GM21360 (cell line): Measurements from ENCODE around the gene CBR1.
A peak's percentile ranks its signal among the peaks of the same experiment; 100 is the strongest.

Experiments used
- ATAC-seq: cut with Tn5 transposase; IDR thresholded peaks from one replicate; pipeline ENCODE4 v1.9.1; 2021; ENCODE audit warnings: mild to moderate bottlenecking, moderate library complexity; ENCODE audit not compliant: unreplicated experiment

The CBR1 gene

DNA sequence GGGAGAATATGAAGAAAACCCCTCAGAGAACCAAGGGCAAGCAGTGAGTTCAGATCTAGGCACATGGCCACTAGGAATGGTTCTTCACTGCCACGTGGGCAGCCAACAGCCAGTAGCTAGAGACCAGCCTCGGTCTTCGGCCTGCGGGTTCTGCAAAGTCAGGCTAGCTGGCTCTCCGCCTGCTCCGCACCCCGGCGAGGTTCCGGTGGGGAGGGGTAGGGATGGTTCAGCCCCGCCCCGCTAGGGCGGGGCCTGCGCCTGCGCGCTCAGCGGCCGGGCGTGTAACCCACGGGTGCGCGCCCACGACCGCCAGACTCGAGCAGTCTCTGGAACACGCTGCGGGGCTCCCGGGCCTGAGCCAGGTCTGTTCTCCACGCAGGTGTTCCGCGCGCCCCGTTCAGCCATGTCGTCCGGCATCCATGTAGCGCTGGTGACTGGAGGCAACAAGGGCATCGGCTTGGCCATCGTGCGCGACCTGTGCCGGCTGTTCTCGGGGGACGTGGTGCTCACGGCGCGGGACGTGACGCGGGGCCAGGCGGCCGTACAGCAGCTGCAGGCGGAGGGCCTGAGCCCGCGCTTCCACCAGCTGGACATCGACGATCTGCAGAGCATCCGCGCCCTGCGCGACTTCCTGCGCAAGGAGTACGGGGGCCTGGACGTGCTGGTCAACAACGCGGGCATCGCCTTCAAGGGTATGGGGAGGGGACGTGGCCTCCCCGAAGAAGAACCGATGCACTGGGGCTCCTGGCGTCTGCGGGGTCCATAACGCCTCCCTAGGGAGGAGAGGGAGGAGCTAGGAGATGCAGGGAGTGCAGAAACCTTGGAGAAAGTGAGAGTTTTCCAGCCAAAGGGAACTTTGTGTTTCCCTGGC, at the start of gene CBR1:
CBR1 (plus strand) TSS at position 312 of the 871 bp plus-strand sequence; CDS start at position 404, 92 bp downstream.
- ATAC-seq, result peak; percentile 94

DNA sequence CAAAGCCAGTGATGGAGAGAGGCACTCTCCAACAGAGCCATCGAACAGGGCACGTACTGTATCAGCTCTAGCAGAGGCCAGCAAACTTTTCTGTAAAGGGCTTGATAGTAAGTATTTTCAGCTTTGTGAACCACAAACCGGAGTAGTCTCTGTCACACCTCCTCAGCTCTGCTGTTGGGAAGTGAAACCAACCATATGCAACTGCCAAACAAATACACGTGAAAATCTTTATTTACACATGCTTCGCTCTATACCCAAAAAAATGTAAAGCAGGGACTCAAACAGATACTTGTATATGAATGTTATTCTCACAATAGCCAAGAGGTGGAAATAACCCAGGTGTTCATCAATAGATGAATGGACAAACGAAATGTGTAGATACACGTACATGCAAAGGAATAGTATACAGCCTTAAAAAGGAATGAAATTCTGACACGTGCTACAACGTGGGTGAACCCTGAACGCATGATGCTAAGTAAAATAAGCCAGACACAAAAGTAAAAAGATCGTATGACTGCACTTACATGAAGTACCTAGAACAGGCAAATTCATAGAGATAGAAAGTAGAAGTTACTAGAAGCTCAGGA, 48.5 kb upstream of the CBR1 start:
- peak; percentile 89 for ATAC-seq

DNA sequence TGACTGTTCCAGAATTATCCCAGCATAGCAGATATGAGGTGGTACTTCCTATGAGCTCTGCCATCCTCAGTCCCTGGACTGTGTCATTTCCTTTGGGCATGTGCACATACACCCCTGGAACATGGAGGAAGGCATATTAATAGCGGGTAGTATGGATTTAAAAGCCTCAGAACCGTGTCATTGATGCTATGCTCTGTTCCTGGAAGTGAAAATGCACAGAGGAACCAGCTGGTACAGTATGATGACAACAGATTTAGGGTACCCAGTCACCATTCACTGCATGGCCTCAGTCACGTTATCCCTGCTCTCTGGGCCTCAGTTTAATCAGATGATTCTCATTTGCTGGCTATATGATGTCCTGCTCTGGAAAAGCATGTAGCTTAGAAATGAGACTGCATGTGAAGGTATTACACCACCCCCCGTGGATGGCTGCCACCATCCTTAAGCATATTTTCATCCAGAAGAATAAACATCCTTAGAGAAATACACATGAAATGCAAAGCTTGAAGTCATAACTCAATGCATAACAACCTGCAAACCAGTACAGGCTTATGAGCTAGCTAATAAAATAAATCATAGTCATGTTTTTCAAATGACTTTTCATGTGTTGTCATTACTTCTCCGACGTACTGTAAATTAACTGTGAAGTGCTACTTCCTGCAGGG, 47.3 kb upstream of the CBR1 start:
- ATAC-seq, result no peak

DNA sequence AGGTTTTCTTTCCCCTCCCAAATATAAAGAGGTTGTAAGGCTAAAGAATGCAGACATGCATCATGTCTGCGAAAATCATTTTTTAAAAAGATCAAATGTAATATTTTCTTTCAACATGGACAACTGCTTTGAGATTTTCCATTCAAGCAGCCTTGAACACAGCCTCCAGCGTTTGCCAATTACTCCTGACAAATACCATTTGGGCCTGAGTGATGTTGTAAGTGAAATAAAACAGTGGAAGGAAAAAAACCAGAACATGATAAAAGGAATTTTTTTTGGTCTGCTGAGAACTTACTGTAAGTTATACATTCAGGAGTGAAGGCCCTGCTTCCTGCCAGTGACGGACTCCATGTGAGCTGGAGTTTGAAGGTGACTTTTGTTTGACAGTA, 46.7 kb upstream of the CBR1 start:
- no peak for ATAC-seq

DNA sequence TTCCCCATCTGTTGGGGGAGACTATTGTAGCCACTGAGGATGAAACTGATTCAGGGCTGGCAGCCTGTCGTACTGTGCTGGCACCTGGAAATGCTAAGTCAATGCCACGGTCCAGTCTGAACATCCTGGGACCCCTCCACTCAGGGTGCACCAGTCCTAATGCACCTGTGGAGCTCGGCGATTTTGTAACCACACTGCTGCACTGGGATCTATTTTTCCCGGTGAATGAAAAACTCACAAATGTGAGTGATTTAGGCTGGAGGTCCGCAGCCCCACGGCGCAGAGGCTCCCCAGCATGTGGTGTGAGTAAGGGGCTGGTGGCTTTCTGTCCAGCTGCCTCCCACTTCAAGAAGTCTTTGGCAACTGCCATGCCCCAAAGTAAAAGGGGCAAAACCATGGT, 45.0 kb upstream of the CBR1 start:
- ATAC-seq, result no peak

DNA sequence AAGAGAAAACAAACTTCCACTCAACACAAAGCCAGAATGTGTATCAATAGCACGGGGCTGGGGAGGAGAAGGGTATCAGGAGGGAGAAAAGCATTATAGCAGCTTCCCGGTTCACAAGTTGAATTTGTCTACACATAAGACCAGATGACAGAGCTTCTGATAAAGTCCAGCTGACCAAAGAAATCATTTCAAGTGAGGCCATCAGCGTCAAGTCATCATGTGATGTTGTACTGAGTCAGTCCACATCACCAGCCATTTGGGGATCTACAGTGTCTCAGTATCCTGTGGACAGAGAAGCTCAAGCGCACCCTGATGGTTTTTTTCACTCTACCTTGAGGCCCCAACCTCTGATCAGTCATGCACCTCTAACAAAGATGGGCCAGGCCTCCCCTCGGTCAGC, 42.5 kb upstream of the CBR1 start:
- no peak for ATAC-seq

DNA sequence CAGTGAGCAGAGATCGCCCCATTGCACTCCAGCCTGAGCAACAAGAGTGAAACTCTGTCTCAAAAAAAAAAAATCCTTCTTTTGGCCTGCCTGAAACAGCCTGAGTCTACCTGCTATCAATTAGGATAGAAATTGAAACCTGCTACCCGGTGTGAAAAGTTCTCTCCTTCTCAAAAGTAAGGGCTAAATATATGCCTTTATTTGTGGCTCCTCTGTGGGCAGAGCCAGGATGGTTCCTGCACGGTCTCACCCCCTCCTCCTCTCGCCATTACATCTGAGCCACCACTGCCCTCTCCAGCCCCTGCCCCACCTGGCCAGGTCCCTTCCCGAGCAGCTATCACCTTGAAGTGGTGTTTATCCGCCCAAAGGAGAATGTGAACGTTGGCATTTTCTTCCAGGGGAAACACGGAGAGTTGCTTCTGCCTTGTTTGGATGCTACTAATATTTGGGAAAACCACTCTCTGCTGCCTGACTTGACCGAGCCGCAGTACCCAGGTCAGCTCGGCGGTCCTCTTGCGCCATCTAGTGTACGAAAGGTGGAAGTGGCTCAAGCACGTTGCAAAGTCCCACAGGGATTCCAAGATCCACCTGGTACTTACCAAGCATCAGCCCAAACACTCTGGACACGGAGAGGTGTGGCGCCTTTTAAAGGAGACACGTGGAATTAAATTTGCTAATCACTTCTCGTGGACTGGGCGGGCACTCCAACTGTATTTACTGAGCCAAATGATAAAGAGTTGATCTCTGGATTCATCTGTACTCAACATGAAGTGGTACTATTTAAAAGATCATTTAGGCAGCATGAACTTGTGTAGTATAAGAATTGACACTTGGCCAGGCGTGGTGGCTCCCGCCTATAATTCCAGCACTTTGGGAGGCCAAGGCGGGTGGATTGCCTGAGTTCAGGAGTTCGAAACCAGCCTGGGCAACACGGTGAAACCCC, 41.4 kb upstream of the CBR1 start:
- no peak for ATAC-seq

DNA sequence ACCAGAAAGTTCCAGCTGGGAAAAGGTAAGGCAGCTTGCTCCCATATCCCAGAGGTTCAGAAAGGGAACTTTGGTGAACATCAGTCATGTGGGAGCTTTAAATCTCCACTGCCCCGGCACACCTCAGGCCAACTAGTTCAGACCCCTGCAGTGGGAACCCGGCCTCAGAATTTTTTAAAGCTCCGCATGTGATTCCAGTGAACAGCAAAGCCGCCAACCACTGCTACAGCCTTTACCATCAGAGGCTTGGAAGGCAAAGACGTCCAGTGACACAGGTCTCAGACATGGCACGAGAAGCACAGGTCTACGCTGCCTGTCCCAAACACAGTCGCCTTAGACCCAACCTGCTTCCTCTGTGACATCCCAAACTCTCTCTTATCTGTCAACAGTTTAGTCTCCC, 40.5 kb upstream of the CBR1 start:
- no peak for ATAC-seq

DNA sequence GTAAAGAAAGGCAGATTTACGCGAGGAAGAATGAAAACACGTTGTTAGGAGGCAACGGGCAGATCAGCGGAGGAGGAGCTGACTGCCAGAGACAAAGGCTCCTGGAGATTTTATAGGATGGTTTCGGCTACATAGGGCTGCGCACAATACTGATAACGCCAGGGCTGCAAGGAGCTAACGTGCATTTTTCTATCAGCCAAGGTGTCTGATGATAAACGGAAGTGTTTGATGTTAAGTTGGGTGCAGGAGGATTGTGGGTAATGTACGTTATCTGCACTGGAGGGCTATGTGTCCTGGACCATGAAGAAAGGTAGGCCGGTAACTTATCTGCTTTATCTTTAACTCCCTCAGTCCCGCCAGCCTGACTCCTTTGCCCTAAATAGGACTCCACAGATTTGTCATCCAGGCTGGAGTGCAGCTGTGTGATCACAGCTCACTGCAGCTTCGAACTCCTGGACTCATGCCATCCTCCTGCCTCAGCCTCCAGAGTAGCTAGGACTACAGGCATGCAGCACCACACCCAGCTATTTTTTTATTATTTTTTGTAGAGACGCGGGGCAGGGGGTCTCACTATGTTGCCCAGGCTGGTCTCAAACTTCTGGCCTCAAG, 39.1 kb upstream of the CBR1 start:
- ATAC-seq, result no peak

DNA sequence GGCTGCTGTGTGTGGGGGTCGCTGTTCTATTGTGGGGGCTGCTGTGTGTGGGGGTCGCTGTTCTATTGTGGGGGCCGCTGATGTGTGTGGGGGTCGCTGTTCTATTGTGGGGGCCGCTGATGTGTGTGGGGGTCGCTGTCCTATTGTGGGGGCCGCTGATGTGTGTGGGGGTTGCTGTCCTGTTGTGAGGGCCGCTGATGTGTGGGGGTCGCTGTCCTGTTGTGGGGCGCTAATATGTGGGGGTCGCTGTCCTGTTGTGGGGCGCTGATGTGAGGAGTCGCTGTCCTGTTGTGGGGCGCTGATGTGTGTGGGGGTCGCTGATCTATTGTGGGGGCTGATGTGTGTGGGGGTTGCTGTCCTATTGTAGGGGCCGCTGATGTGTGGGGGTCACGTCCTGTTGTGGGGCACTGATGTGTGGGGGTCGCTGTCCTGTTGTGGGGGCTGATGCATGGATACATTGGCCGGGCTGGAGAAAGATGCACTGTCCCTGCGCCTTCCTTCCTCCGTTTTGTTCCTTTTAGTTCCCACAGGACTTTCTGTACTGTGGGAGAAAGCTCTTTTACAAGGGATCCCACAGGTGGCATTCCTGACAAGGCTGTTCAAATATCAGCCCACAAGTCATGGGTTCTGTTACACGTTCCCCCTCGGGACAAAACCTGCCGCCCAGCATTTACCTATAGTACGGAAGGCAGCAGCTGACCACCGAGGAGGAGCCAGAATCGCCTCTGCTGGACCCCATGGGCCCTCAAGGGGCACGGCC, 37.0 kb upstream of the CBR1 start:
- no peak for ATAC-seq

DNA sequence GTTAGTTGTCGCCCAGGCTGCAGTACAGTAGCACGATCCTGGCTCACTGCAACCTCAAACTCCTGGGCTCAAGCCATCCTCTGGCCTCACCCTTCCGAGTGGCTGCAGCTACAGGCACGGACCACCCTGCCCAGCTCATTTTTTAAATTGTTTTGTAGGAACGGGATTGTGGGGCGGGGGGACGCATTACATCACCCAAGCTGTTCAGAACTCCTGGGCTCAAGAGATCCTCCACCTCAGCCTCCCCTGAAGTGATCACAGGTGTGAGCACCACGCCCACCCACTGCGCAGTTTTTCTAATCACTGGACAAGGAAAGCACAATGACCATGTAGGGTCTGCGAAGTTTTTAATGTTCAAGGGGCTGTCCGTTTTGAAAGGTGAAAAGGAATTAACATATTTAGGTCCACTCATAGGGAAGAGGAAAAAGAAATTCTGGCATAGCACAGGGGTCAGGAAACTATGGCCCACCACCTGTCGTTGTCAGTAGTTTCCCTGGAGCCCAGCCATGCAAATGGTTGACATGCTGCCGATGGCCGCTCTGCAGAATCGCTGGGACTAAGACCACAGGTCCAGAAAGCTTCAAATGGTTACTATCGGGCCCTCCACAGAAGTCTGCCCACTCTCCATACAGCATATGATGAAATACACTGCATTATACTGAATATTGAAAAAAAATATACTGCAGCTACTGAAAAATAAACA, 35.5 kb upstream of the CBR1 start:
- ATAC-seq, result no peak

DNA sequence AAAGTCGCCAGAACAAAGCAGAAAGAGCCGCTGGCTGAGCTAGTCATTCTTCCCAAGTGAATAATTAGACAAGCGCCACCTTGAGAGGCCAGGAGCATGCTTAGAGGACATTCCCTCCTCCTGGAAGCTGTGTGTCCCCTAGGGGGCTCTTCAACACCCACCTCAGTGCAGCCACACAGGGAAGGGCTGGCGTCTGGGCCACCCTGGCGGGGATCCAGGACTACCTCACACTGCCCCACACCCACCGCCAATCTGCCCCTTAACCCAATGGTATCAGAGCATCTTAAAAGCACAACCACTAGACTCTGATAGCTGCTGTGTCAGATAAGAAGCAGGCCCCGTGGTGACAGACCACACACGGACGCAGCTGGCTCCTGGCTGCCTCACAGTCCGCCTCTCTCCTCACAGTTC, 34.4 kb upstream of the CBR1 start:
- no peak for ATAC-seq

DNA sequence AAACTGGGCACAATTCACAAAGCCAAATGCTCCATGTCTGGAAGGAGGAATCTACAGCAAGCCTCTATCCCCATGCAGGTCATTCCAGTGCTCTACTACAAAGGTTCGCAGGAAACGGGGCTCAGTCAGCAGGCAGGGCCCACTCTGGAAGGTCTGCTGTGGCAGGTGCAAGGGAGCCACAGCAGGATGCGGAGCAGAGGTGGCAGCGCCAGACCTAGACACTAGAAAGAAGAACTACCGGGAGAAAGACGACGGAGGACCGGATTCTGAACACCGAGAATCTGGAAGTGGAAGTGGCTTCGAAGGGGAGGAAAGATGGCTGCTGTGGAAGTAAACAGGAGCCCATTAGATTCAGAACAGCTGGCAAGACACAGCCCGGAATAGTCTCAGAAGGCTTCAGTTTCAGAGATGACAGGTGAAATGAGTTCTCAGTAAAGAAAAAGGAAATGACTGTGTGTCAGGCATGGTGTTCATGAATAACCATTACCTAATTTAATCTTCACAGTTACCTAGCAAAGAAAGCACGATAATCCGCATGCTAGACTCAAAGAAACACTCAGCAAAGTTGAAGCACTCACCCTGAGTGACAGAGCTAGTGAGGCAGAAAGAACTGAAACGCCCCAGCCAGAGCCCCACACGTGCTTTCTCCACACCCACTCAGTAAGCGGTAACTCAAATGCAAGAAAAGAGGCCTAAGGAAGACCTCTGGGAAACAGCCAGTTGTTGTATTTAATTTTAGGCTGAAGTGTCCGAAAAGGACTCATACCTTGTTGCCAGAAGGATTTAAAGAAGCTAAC, 30.9 kb upstream of the CBR1 start:
- ATAC-seq, result no peak

DNA sequence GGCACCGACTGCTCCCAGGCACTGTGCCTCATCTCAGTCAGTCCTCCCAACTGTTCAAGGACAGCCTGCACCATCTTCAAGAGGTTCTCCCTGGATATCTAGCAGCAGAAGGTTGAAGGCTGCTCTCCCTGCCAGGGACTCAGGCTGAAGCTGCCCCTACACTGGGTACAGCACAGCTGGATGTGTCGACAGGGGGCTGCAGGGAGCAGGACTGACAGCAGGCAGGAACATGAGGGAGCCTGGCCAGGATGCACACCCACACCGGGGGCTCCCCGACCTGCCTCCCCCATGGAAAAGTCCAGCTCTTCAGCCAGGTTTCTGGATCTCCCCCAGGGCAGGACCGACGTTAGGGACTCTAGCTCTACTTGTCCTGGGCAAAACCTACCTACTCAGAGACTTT, 30.0 kb upstream of the CBR1 start:
- ATAC-seq, result no peak

DNA sequence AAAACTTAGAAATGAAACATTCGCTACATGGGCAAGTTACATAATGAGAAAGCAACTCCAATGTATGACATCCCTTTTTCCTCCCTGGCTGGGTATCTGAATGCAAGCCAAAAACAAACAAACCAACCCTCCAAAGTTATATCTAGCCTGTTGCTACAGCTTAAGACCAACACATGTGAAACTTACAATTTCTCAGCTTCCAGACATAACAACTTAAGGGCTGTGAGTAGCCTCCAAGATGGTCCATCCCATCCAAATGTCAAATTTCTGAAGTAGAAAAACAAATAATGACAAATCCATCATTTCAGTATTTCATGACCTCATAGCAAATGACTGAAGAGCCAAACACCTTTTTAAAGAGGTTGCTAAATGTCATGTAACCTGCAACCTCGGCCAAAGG, 29.4 kb upstream of the CBR1 start:
- ATAC-seq, result no peak

DNA sequence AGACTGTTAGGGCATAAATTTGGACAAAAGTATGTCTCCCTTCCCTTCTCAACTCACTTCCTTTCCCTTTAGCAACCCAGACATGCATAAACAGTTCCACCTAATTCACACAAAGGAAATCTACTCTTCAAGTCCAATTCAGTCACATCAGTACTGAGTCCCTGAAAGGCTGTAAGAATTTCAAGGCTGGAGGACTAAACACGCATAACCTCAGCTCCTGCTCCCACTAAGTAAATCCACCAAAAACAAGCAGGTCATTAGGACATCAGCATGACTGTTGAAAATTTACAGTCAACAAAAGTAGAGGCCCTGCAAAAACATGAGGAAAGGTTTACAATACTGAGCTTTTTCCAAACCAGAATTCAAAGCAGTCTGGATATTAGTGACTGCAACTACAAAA, 27.9 kb upstream of the CBR1 start:
- no peak for ATAC-seq

DNA sequence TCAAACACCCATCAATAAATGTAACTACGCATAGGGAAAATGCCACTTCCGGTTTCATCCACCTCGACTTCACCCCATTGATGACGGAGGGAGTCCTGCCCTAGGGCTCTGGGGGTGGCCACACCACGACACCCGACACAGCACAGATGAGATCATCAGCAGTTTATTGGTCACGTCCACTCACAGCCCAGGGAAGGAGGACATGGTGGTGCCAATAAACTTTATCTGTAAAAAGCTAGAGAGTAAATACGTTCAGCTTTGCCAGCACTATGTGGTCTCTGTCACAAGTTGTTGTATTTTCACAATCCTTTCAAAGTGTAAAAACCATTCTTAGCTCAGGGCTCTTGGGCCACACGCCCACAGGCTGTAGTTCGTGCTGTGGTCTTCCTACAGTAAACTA, 25.8 kb upstream of the CBR1 start:
- ATAC-seq, result no peak

DNA sequence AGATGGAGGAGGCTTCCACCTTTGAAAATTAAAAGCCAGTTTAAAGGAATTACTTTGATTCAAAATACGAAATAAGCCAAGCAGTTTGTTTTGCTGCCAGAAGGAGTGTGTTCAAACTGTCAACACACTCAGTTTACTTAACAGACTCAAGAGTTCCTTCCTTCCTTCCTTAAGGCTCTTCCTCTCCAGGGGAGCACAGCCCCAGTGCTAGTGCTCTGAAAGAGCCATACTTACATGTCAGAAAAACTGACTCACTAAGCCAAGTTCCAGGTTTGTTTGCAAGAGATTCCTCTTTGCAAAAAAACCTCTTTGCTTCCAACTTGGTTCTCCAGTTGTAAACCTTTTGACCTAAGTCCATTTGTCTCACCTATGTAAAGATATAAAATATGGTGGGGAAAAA, 23.8 kb upstream of the CBR1 start:
- no peak for ATAC-seq
